GM18505 (cell line): Measurements from ENCODE around the gene B3GLCT.

ENCODE experiments used
- ATAC-seq: cut with Tn5 transposase; IDR thresholded peaks from one replicate; pipeline ENCODE4 v1.9.1; 2021; ENCODE audit not compliant: unreplicated experiment
- POLR2A ChIP-seq: IDR thresholded peaks from 4 replicates; pipeline ENCODE4 v1.6.1; 2011; ENCODE audit warnings: borderline replicate concordance; ENCODE audit not compliant: insufficient read depth, insufficient read length; ENCODE audit errors: extremely low read depth

Gene B3GLCT

GRCh38 chr13:31245598-31246373, 46.0 kb downstream of the B3GLCT start:
- ATAC-seq: no peak
- TF ChIP-seq POLR2A: no peak

- TF ChIP-seq POLR2A: no peak
- no peak for ATAC-seq
Measured at GRCh38 chr13:31246918-31247317, 47.1 kb downstream of the B3GLCT start.

GRCh38 chr13:31248361-31248760, 48.6 kb downstream of the B3GLCT start:
- ATAC-seq: no peak
- no peak for TF ChIP-seq POLR2A

- no peak for ATAC-seq
- no peak for TF ChIP-seq POLR2A
Measured at GRCh38 chr13:31248965-31249539, 49.3 kb downstream of the B3GLCT start.

GRCh38 chr13:31250435-31250834, 50.7 kb downstream of the B3GLCT start:
- no peak for ATAC-seq
- no peak for TF ChIP-seq POLR2A

- ATAC-seq: no peak
- TF ChIP-seq POLR2A: no peak
Measured at GRCh38 chr13:31261241-31261640, 61.5 kb downstream of the B3GLCT start.

- ATAC-seq: no peak
- TF ChIP-seq POLR2A: no peak
Measured at GRCh38 chr13:31263346-31263745, 63.6 kb downstream of the B3GLCT start.

GRCh38 chr13:31264151-31264550, 64.4 kb downstream of the B3GLCT start:
- no peak for TF ChIP-seq POLR2A
- ATAC-seq: no peak

GRCh38 chr13:31267126-31267784, 67.5 kb downstream of the B3GLCT start:
- TF ChIP-seq POLR2A: no peak
- ATAC-seq: no peak

- no peak for ATAC-seq
- TF ChIP-seq POLR2A: no peak
Measured at GRCh38 chr13:31274390-31274789, 74.6 kb downstream of the B3GLCT start.

GRCh38 chr13:31276421-31276820, 76.6 kb downstream of the B3GLCT start:
- ATAC-seq: no peak
- no peak for TF ChIP-seq POLR2A

GRCh38 chr13:31278869-31279268, 79.1 kb downstream of the B3GLCT start:
- TF ChIP-seq POLR2A: no peak
- no peak for ATAC-seq

GRCh38 chr13:31282741-31283455, 83.1 kb downstream of the B3GLCT start:
- TF ChIP-seq POLR2A: no peak
- ATAC-seq: no peak
